Esophagus squamous epithelium (tissue), 5 donors: ENCODE data around the gene TSNAX. TPM values are rescaled to one million over a fixed set of nuclear protein-coding genes. Genes with fewer than 3 reads are reported as not detected.

Experiments
- DNase-seq: peaks from one replicate; lab custom pipeline; 2025; lab: John Stamatoyannopoulos, UW
- H3K27ac ChIP-seq, 4 donors: fragments of 200-600 bp; sonication (generic); one replicate each; pipeline ENCODE4 v1.5.1; 2016 to 2019; ENCODE audit warnings: mild to moderate bottlenecking in 1 of 4
- H3K27me3 ChIP-seq, 4 donors: fragments of 200-600 bp; sonication (generic); 1 replicate in 3 of 4; 2 replicates in 1 of 4; pipeline versions ENCODE4 v1.5.1 to v1.6.0; 2017 to 2021; ENCODE audit warnings: antibody characterized with exemption in 1 of 4
- H3K36me3 ChIP-seq, 3 donors: fragments of 200-600 bp; sonication (generic); one replicate each; pipeline ENCODE4 v1.5.1; 2016 to 2019
- H3K4me1 ChIP-seq, 3 donors: fragments of 200-600 bp; sonication (generic); one replicate each; pipeline ENCODE4 v1.5.1; 2017 to 2019
- H3K4me3 ChIP-seq, 4 donors: fragments of 200-600 bp; sonication (generic); 1 replicate in 3 of 4; 2 replicates in 1 of 4; pipeline ENCODE4 v1.5.1; 2016 to 2019; ENCODE audit warnings: mild to moderate bottlenecking in 2 of 4, moderate library complexity in 1 of 4
- H3K9me3 ChIP-seq, 3 donors: fragments of 200-600 bp; sonication (generic); one replicate each; pipeline ENCODE4 v1.5.1; 2016 to 2019
- CTCF ChIP-seq, 6 experiments: fragments of 450-650 bp in 4 of 6; fragments of 200-600 bp in 2 of 6; sonication (generic) in 2 of 6; IDR thresholded peaks; one replicate each; pipeline ENCODE4 v1.5.1; 2016 to 2019; ENCODE audit warnings: antibody characterized with exemption in 6 of 6, mild to moderate bottlenecking in 4 of 6, moderate library complexity in 4 of 6
- POLR2A ChIP-seq, 4 donors: fragments of 450-650 bp; IDR thresholded peaks; one replicate each; pipeline ENCODE4 v1.6.1; 2017; ENCODE audit warnings: antibody characterized with exemption in 4 of 4, mild to moderate bottlenecking in 4 of 4, moderate library complexity in 3 of 4
- WGBS, 2 donors: methylation state at CpG; one replicate each; pipeline ENCODE4 v1.1.5; 2018; 5-methylcytosine and 5-hydroxymethylcytosine counted together
- intact Hi-C: fragments of 100-400 bp; cut with DNase I; formaldehyde crosslinking; loops from one replicate; pipeline ENCODE4 v1.15.0; 2022
- total RNA-seq, 4 donors: library from RNA; depleted of rRNA; stranded (reverse); fragments of >200 nt; gene quantifications; one replicate each; pipeline ENCODE4 v1.1.0, GENCODE V29; 2016
- donor health status: DM: yes; HTN: yes; CAD: no.

The TSNAX gene, protein sequence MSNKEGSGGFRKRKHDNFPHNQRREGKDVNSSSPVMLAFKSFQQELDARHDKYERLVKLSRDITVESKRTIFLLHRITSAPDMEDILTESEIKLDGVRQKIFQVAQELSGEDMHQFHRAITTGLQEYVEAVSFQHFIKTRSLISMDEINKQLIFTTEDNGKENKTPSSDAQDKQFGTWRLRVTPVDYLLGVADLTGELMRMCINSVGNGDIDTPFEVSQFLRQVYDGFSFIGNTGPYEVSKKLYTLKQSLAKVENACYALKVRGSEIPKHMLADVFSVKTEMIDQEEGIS
- 10 to 100 TPM; 11.6 to 28.4 (median 22.3) TPM for total RNA-seq

DNA sequence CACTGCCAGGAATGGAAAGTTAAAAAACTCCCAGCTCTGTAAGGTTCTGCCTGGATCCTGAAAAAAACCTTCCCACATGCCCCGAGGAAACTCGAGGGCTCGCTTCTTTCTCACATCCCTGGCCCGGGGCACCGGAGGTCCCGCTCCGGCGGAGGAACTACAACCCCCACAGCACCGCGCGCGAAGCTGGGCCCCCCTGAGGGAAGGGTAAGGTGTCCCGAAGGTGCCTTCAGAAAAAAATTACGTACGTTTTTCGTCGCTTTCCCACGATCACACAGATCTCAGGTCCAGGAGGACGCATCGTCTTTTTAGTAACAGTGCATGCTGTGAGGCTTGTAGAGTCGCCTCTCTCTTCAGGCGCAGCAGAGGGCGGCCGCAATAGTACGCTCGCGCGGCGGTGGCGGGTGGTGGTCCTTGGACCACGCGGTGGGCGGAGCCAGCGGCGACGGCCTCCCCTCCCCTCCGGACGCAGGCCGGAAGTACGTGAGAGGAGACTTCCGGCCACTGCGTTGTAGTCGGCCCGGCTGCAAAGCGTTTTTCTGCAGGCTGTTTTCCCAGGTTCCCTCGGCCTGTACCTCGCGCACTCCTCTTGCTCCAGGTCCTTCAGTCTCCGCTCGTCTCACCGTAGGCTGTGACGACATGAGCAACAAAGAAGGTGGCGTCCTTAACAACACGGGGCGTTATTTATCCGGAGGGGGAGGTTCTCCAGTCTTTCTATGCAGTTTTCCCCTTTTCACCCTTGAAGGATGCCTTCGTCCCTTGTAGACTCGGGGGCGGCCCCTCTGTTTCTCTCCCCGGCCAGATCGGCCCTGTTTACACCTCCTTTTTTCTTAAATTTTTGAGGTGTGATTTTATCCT, at the start of gene TSNAX:
TSS of gene TSNAX (plus strand) at position 498 of the 858 bp plus-strand sequence. CDS start at position 640, 142 bp downstream.
- intact Hi-C loops = loop anchor here (10.0 kb wide), 1 partner anchor 104 kb away; the partner anchor contains the start of gene EGLN1

DNA sequence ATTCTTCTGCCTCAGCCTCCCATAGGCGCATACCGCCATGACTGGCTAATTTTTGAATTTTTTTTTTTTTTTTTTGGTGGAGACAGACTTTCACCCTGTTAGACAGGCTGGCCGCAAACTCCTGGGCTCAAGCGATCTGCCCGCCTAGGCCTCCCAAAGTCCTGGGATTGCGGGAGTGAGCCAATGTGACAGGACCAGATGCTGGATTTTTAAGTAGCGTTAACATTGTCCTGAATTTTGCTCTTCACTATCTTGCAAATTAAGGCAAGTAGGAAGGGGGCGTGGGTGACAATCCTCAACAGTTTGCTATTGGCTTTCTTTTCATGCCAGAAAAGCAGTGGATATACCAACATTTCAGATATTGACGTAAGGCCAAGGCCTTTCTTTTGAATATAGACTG, 49.7 kb upstream of the TSNAX start:
- Histone ChIP-seq H3K4me1 (no peaks in the 10 kb centered on the region), H3K27me3 (peaks cover 0 to 8% (median 0%) of the 10 kb centered on the region in 4 donors), H3K4me3 (no peak overlapping the region), H3K36me3 (no peaks in the 10 kb centered on the region), H3K27ac (no peak overlapping the region), H3K9me3 (no peaks in the 10 kb centered on the region)
- intact Hi-C loops = no loop called here
- 93 to 94% methylated on average over 9 of the region's 9 CpGs for WGBS, 2 donors
- DNase-seq = no peak
- TF ChIP-seq POLR2A (IDR thresholded peaks at IDR 0.05) = no peak
- no peak for TF ChIP-seq CTCF (IDR thresholded peaks at IDR 0.05)

More for the DNA sequence above, at the start of gene TSNAX:
- H3K9me3 ChIP-seq = no peaks in the 10 kb centered on the region
- TF ChIP-seq CTCF (IDR thresholded peaks at IDR 0.05) (peak in 1 of 6 experiments; percentile 8), POLR2A (IDR thresholded peaks at IDR 0.05) (peak in 2 of 4 donors; percentile 82 to 83)
- H3K27ac ChIP-seq = peak within 1 kb of the TSS; percentile 81 to 95 (median 92)
- peak within 1 kb of the TSS; percentile 51 to 92 (median 68) for H3K4me3 ChIP-seq
- peak; percentile 69 for DNase-seq
- H3K36me3 ChIP-seq = peaks cover 0 to 34% (median 0%) of the 10 kb centered on the region in 3 donors
- H3K27me3 ChIP-seq = no peaks in the 10 kb centered on the region
- H3K4me1 ChIP-seq = peaks cover 4 to 48% (median 24%) of the 10 kb centered on the region in 3 donors
- 1% methylated on average over 24 to 33 of the region's 61 CpGs for WGBS, 2 donors

DNA sequence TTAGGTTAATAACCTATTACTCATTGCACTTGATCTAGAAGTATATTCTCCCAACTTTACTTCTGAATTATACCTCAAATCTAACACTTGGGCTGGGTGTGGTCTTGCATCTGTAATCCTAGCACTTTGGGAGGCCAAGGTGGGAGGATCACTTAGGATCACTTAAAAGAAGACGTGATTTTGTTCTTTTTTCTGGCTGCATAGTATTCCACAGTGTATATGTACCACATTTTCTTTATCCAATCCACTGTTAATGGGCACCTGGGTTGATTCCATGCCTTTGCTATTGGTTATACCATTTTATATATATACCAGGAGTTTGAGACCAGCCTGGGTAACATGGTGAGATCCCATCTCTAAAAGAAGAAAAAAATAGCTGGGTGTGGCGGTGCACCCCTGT, 48.5 kb upstream of the TSNAX start:
- no peak for DNase-seq
- 92 to 100% methylated on average over 2 of the region's 2 CpGs for WGBS, 2 donors
- intact Hi-C loops = no loop called here
- Histone ChIP-seq H3K36me3 (no peaks in the 10 kb centered on the region), H3K9me3 (no peaks in the 10 kb centered on the region), H3K27ac (no peak overlapping the region), H3K4me3 (no peak overlapping the region), H3K4me1 (no peaks in the 10 kb centered on the region), H3K27me3 (peaks cover 0 to 8% (median 0%) of the 10 kb centered on the region in 4 donors)
- no peak for TF ChIP-seq POLR2A (IDR thresholded peaks at IDR 0.05)
- TF ChIP-seq CTCF (IDR thresholded peaks at IDR 0.05) = no peak

GRCh38 chr1:231481289-231481688, 47.2 kb upstream of the TSNAX start:
- H3K9me3 ChIP-seq = no peaks in the 10 kb centered on the region
- TF ChIP-seq POLR2A (IDR thresholded peaks at IDR 0.05) (no peak), CTCF (IDR thresholded peaks at IDR 0.05) (no peak)
- no peak overlapping the region for H3K4me3 ChIP-seq
- intact Hi-C loops = no loop called here
- H3K27me3 ChIP-seq = peaks cover 0 to 8% (median 0%) of the 10 kb centered on the region in 4 donors
- no peaks in the 10 kb centered on the region for H3K4me1 ChIP-seq
- H3K36me3 ChIP-seq = no peaks in the 10 kb centered on the region
- H3K27ac ChIP-seq = no peak overlapping the region
- 76 to 85% methylated on average over 2 of the region's 2 CpGs for WGBS, 2 donors
- no peak for DNase-seq
